Adrenal gland (tissue), 5 donors: ENCODE measurements around the gene BCL2L14.

Source experiments
- CTCF ChIP-seq, 6 experiments: fragments of 450-650 bp in 4 of 6; fragments of 200-600 bp in 2 of 6; sonication (generic) in 1 of 6; IDR thresholded peaks; 1 replicate in 5 of 6; 2 replicates in 1 of 6; pipeline versions ENCODE4 v1.5.1 to v1.8.0; 2016 to 2021; ENCODE audit warnings: antibody characterized with exemption in 6 of 6, mild to moderate bottlenecking in 2 of 6, moderate library complexity in 1 of 6
- POLR2A ChIP-seq, 2 donors: fragments of 450-650 bp; IDR thresholded peaks; one replicate each; pipeline ENCODE4 v1.6.1; 2017; ENCODE audit warnings: antibody characterized with exemption in 2 of 2, mild to moderate bottlenecking in 2 of 2, moderate library complexity in 1 of 2
- donor health status: DM: no; HTN: no; CAD: no.

- no peak for TF ChIP-seq POLR2A (IDR thresholded peaks at IDR 0.05)
- no peak for TF ChIP-seq CTCF (IDR thresholded peaks at IDR 0.05)
Observed at GRCh38 chr12:12087693-12088034, 16.9 kb downstream of the BCL2L14 start.
